Epithelial cell of prostate (primary cell): Measurements from ENCODE around the gene COA7.
"Not testable (repeated sequence)": the region's sequence is repeated elsewhere in the genome, so short reads cannot be mapped to it uniquely, and the experiment has no call there.

Source experiments
- DNase-seq: peaks from one replicate; pipeline ENCODE4 v3.0.0-alpha.2; 2011; ENCODE audit warnings: low read depth, low spot score
- H3K27ac ChIP-seq: fragments of 450-650 bp; 2 replicates; pipeline ENCODE4 v1.5.1; 2017; ENCODE audit warnings: mild to moderate bottlenecking

COA7 gene

GRCh38 chr1:52697795-52698674 lies at the start of gene COA7:
COA7 (minus strand) TSS chr1:52698347; CDS start chr1:52698326, 21 bp downstream.
- no peak for DNase-seq

GRCh38 chr1:52747450-52747849 lies 49.3 kb upstream of the COA7 start:
- H3K27ac ChIP-seq, result no peak overlapping the region
- no peak for DNase-seq

More at GRCh38 chr1:52697795-52698674, at the start of gene COA7:
- H3K27ac ChIP-seq, result peak within 1 kb of the TSS; percentile 59

GRCh38 chr1:52746189-52746588 lies 48.0 kb upstream of the COA7 start:
- no peak for DNase-seq
- no peak overlapping the region for H3K27ac ChIP-seq

GRCh38 chr1:52741259-52741658 lies 43.1 kb upstream of the COA7 start:
- H3K27ac ChIP-seq, result no peak overlapping the region
- no peak for DNase-seq

- H3K27ac ChIP-seq, result no peak overlapping the region
- no peak for DNase-seq
Observed at GRCh38 chr1:52739699-52740467, 41.7 kb upstream of the COA7 start.

- no peak for DNase-seq
- H3K27ac ChIP-seq, result no peak overlapping the region
Observed at GRCh38 chr1:52738893-52739292, 40.7 kb upstream of the COA7 start.

- no peak for DNase-seq
Observed at GRCh38 chr1:52738148-52738547, 40.0 kb upstream of the COA7 start.

GRCh38 chr1:52735371-52735770 lies 37.2 kb upstream of the COA7 start:
- not testable (repeated sequence) for H3K27ac ChIP-seq, DNase-seq

More at GRCh38 chr1:52738148-52738547, 40.0 kb upstream of the COA7 start:
- H3K27ac ChIP-seq, result no peak overlapping the region

GRCh38 chr1:52733368-52733767 lies 35.2 kb upstream of the COA7 start:
- no peak overlapping the region for H3K27ac ChIP-seq
- DNase-seq, result no peak

GRCh38 chr1:52727956-52728656 lies 30.0 kb upstream of the COA7 start:
- no peak for DNase-seq
- no peak overlapping the region for H3K27ac ChIP-seq

GRCh38 chr1:52727114-52727586 lies 29.0 kb upstream of the COA7 start:
- DNase-seq, result no peak
- peak overlapping the region; percentile 35 for H3K27ac ChIP-seq

- peak within 1 kb of the TSS; percentile 35 for H3K27ac ChIP-seq
- no peak for DNase-seq
Observed at GRCh38 chr1:52726265-52727113, 28.3 kb upstream of the COA7 start, which contains the start of gene ZYG11B. ZYG11B (plus strand) TSS chr1:52726453; CDS start chr1:52726654, 201 bp downstream.

- no peak overlapping the region for H3K27ac ChIP-seq
- DNase-seq, result no peak
Observed at GRCh38 chr1:52725903-52726264, 27.7 kb upstream of the COA7 start.

GRCh38 chr1:52723260-52723659 lies 25.1 kb upstream of the COA7 start:
- DNase-seq, result no peak
- no peak overlapping the region for H3K27ac ChIP-seq

- H3K27ac ChIP-seq, DNase-seq: not testable (repeated sequence)
Observed at GRCh38 chr1:52715296-52715695, 17.1 kb upstream of the COA7 start.

- no peak for DNase-seq
- H3K27ac ChIP-seq, result no peak overlapping the region
Observed at GRCh38 chr1:52713590-52713989, 15.4 kb upstream of the COA7 start.

- no peak for DNase-seq
- no peak overlapping the region for H3K27ac ChIP-seq
Observed at GRCh38 chr1:52709016-52709415, 10.9 kb upstream of the COA7 start.

GRCh38 chr1:52707927-52708655 lies 9.9 kb upstream of the COA7 start:
- DNase-seq, result no peak
- no peak overlapping the region for H3K27ac ChIP-seq
